GM11168 (cell line): ENCODE data around the gene RERE.
"Not testable (repeated sequence)": the region's sequence is repeated elsewhere in the genome, so short reads cannot be mapped to it uniquely, and the experiment has no call there.

ENCODE experiments used
- in situ Hi-C: fragments of 300-500 bp; cut with MboI; formaldehyde crosslinking; loops from one replicate; pipeline ENCODE4 v1.12.0; 2022; ENCODE audit warnings: low sequenced_read_pairs; ENCODE audit not compliant: unreplicated experiment

The RERE gene

GRCh38 chr1:8388732-8389562 lies 428.5 kb downstream of the RERE start:
- in situ Hi-C loops, result no loop called here

GRCh38 chr1:8386247-8386646 lies 431.2 kb downstream of the RERE start:
- in situ Hi-C loops, result no loop called here

GRCh38 chr1:8384577-8384976 lies 432.9 kb downstream of the RERE start:
- in situ Hi-C loops, result no loop called here

GRCh38 chr1:8384088-8384487 lies 433.4 kb downstream of the RERE start:
- in situ Hi-C loops, result no loop called here

- in situ Hi-C loops, result no loop called here
Observed at GRCh38 chr1:8382608-8383505, 434.6 kb downstream of the RERE start.

- in situ Hi-C loops, result no loop called here
Observed at GRCh38 chr1:8382051-8382505, 435.4 kb downstream of the RERE start.

GRCh38 chr1:8381618-8382017 lies 435.8 kb downstream of the RERE start:
- in situ Hi-C loops, result no loop called here

- in situ Hi-C loops, result not testable (repeated sequence)
Observed at GRCh38 chr1:8380310-8380709, 437.1 kb downstream of the RERE start.

GRCh38 chr1:8379513-8380186 lies 437.8 kb downstream of the RERE start:
- in situ Hi-C loops, result no loop called here

- in situ Hi-C loops, result no loop called here
Observed at GRCh38 chr1:8378981-8379470, 438.4 kb downstream of the RERE start.

GRCh38 chr1:8378178-8378577 lies 439.3 kb downstream of the RERE start:
- in situ Hi-C loops, result no loop called here

- in situ Hi-C loops, result no loop called here
Observed at GRCh38 chr1:8377271-8377981, 440.0 kb downstream of the RERE start.

- in situ Hi-C loops, result no loop called here
Observed at GRCh38 chr1:8376358-8376840, 441.0 kb downstream of the RERE start.

- in situ Hi-C loops, result no loop called here
Observed at GRCh38 chr1:8374812-8375211, 442.6 kb downstream of the RERE start.

- in situ Hi-C loops, result no loop called here
Observed at GRCh38 chr1:8374356-8374755, 443.1 kb downstream of the RERE start.

- in situ Hi-C loops, result no loop called here
Observed at GRCh38 chr1:8373581-8374241, 443.7 kb downstream of the RERE start.

- in situ Hi-C loops, result no loop called here
Observed at GRCh38 chr1:8373125-8373524, 444.3 kb downstream of the RERE start.

GRCh38 chr1:8371372-8371991 lies 446.0 kb downstream of the RERE start:
- in situ Hi-C loops, result no loop called here

- in situ Hi-C loops, result no loop called here
Observed at GRCh38 chr1:8370905-8371315, 446.5 kb downstream of the RERE start.
